ENCODE results near the gene NEAT1. TPM values are rescaled to one million over a fixed set of nuclear protein-coding genes. Genes with fewer than 3 reads are reported as not detected.

Gene NEAT1
- total RNA-seq, 1 experiment from 2014 or later: 938 TPM

GRCh38 chr11:65437436-65438227 is 15.0 kb downstream of the NEAT1 start:
- Histone ChIP-seq H3K27me3 (ENCODE audit: insufficient read depth, low read depth) (no peaks in the 10 kb centered on the region), H3F3A (ENCODE audit: insufficient read depth, low read depth) (peaks cover 96% of the 10 kb centered on the region), H3K4me3 (no peak overlapping the region), H3K36me3 (ENCODE audit: low read depth) (peaks cover 54% of the 10 kb centered on the region), H4K20me1 (ENCODE audit: insufficient read depth) (peaks cover 90% of the 10 kb centered on the region), H3K79me2 (ENCODE audit: low read depth) (peaks cover 90% of the 10 kb centered on the region), H2AFZ (no peak overlapping the region), H3K4me2 (no peak overlapping the region), H3K9me3 (ENCODE audit: insufficient read depth, low read depth) (no peaks in the 10 kb centered on the region), H3K27ac (no peak overlapping the region), H3K4me1 (replicated peaks; ENCODE audit: insufficient read depth) (peaks cover 45% of the 10 kb centered on the region), H3K9me2 (ENCODE audit: insufficient read depth) (no peaks in the 10 kb centered on the region)
- CTCF ChIA-PET: interaction anchor here (1.0 kb wide), 1 partner anchor 73 kb away, joined by 3 read pairs; no protein-coding TSS in a partner anchor
- intact Hi-C loops (cut with micrococcal nuclease; ENCODE audit: unreplicated experiment): no loop called here
- POLR2A ChIA-PET (ENCODE audit: unreplicated experiment): interaction anchor here (0.5 to 1.2 kb wide), 3 partner anchors 14 to 61 kb away, joined by 3 to 9 read pairs (median 4); partner anchors contain the start of gene MALAT1
- DNase-seq: no peak
- TF ChIP-seq, protein P1, sequence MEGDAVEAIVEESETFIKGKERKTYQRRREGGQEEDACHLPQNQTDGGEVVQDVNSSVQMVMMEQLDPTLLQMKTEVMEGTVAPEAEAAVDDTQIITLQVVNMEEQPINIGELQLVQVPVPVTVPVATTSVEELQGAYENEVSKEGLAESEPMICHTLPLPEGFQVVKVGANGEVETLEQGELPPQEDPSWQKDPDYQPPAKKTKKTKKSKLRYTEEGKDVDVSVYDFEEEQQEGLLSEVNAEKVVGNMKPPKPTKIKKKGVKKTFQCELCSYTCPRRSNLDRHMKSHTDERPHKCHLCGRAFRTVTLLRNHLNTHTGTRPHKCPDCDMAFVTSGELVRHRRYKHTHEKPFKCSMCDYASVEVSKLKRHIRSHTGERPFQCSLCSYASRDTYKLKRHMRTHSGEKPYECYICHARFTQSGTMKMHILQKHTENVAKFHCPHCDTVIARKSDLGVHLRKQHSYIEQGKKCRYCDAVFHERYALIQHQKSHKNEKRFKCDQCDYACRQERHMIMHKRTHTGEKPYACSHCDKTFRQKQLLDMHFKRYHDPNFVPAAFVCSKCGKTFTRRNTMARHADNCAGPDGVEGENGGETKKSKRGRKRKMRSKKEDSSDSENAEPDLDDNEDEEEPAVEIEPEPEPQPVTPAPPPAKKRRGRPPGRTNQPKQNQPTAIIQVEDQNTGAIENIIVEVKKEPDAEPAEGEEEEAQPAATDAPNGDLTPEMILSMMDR (conservative IDR thresholded peaks at IDR 0.05): no peak
- BruUV-seq (replicated peaks): no TSS peak

GRCh38 chr11:65438257-65439151 is 15.9 kb downstream of the NEAT1 start:
- peaks cover 89% of the 10 kb centered on the region for H3K79me2 ChIP-seq (ENCODE audit: low read depth)
- no peaks in the 10 kb centered on the region for H3K27me3 ChIP-seq (ENCODE audit: insufficient read depth, low read depth)
- CTCF ChIA-PET: interaction anchor here (0.6 kb wide), 1 partner anchor 71 kb away, joined by 3 read pairs; no protein-coding TSS in a partner anchor
- no TSS peak for BruUV-seq (replicated peaks)
- peak overlapping the region; percentile 7; the same call in 1 of the 2 replicates for H3K27ac ChIP-seq
- no peak for TF ChIP-seq EZH2 (IDR thresholded peaks at IDR 0.05; ENCODE audit: low read depth)
- TF ChIP-seq, protein P1 (conservative IDR thresholded peaks at IDR 0.05): no peak
- peaks cover 57% of the 10 kb centered on the region for H3K36me3 ChIP-seq (ENCODE audit: low read depth)
- H3F3A ChIP-seq (ENCODE audit: insufficient read depth, low read depth): peaks cover 96% of the 10 kb centered on the region
- H3K4me3 ChIP-seq: no peak overlapping the region
- DNase-seq: no peak
- H3K9me3 ChIP-seq (ENCODE audit: insufficient read depth, low read depth): no peaks in the 10 kb centered on the region
- H3K9me2 ChIP-seq (ENCODE audit: insufficient read depth): no peaks in the 10 kb centered on the region
- H4K20me1 ChIP-seq (ENCODE audit: insufficient read depth): peaks cover 91% of the 10 kb centered on the region
- no peak overlapping the region for H3K4me2 ChIP-seq
- POLR2A ChIA-PET (ENCODE audit: unreplicated experiment): interaction anchor here (0.7 kb wide), 1 partner anchor 8 kb away, joined by 18 read pairs; no protein-coding TSS in a partner anchor
- intact Hi-C loops (cut with micrococcal nuclease; ENCODE audit: unreplicated experiment): no loop called here
- H2AFZ ChIP-seq: no peak overlapping the region
- H3K4me1 ChIP-seq (replicated peaks; ENCODE audit: insufficient read depth): peaks cover 50% of the 10 kb centered on the region
